ENCODE measurements around the gene MAP1A. TPM values are rescaled to one million over a fixed set of nuclear protein-coding genes. Genes with fewer than 3 reads are reported as not detected.

The MAP1A gene
- total and polyA plus RNA-seq, 2 of the 13 experiments (the other 11 are each of a cell fraction or from before 2014, with no cell fraction given): 0.01 to 0.07 TPM

DNA sequence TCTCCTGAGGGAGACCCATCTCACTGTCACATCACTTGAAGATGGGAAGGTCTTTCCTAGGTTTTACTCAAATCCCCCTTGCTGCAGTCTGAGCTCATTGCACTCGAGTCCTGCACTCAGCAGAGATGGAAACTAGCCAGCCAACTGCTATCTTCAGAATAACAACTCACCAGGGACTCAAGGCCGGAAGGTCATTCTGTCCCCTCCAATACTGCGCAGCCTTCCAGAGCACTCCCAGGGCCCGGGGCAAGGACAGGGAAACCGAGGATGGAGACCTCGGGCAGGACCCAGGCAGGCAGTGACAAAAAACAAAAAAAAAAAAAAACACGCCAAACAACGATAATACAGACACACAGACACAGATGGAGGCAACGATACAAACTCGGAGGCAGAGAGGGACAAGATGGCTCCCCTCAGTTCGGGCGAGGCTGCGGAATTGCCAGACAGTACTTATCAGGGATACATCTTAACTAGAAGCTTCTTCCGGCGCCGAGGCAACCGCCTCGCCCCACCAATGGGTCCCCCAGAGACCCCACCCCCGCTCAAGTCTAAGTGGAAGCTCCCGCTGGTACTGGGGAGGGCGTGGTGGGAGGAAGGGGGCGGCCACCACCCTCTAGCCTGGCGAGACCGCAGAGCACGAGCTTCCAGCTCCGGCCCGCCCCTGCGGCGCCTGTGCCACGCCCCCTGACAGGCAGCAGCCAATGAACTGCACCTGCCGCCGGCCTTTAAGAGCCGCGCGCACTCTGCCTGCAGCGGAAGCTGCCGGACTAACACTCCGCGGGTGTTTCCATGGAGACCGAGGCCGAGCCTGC, 7.0 kb upstream of the MAP1A start (continued):
- TF ChIP-seq, protein P1, sequence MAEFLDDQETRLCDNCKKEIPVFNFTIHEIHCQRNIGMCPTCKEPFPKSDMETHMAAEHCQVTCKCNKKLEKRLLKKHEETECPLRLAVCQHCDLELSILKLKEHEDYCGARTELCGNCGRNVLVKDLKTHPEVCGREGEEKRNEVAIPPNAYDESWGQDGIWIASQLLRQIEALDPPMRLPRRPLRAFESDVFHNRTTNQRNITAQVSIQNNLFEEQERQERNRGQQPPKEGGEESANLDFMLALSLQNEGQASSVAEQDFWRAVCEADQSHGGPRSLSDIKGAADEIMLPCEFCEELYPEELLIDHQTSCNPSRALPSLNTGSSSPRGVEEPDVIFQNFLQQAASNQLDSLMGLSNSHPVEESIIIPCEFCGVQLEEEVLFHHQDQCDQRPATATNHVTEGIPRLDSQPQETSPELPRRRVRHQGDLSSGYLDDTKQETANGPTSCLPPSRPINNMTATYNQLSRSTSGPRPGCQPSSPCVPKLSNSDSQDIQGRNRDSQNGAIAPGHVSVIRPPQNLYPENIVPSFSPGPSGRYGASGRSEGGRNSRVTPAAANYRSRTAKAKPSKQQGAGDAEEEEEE (CRISPR knock-in tag; IDR thresholded peaks at IDR 0.05; ENCODE audit: borderline replicate concordance): no peak
- no peak for TF ChIP-seq NAIF1 (CRISPR knock-in tag; IDR thresholded peaks at IDR 0.05; ENCODE audit: borderline replicate concordance)
- TF ChIP-seq E2F5 (CRISPR knock-in tag; conservative IDR thresholded peaks at IDR 0.05): peak; percentile 59; the same call in 1 of the 2 replicates
- TF ChIP-seq ZNF772 (CRISPR knock-in tag; IDR thresholded peaks at IDR 0.05): no peak
- TF ChIP-seq PRPF4 (IDR thresholded peaks at IDR 0.05; ENCODE audit: low read depth, low read length, poor library complexity, severe bottlenecking): no peak
- TF ChIP-seq RELA (CRISPR knock-in tag; IDR thresholded peaks at IDR 0.05): no peak
- TF ChIP-seq ZNF766 (CRISPR knock-in tag; IDR thresholded peaks at IDR 0.05; ENCODE audit: borderline replicate concordance): no peak
- TF ChIP-seq RCOR2 (CRISPR knock-in tag; IDR thresholded peaks at IDR 0.05): no peak
- TF ChIP-seq RFXANK (CRISPR knock-in tag; IDR thresholded peaks at IDR 0.05): no peak
- TF ChIP-seq PAF1 (CRISPR knock-in tag; IDR thresholded peaks at IDR 0.05): no peak
- no peak for TF ChIP-seq PRDM15 (CRISPR knock-in tag; IDR thresholded peaks at IDR 0.05)
- TF ChIP-seq CREB1 (IDR thresholded peaks at IDR 0.05): 0 out of 2 replicates have a peak, but pooled peaks have one; percentile 8
- no peak for TF ChIP-seq CREB1 (CRISPR knock-in tag; IDR thresholded peaks at IDR 0.05)
- TF ChIP-seq ZNF234 (CRISPR knock-in tag; conservative IDR thresholded peaks at IDR 0.05): no peak
- TF ChIP-seq, protein P2, sequence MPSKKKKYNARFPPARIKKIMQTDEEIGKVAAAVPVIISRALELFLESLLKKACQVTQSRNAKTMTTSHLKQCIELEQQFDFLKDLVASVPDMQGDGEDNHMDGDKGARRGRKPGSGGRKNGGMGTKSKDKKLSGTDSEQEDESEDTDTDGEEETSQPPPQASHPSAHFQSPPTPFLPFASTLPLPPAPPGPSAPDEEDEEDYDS (CRISPR knock-in tag; IDR thresholded peaks at IDR 0.05): peak; percentile 87
- no peak for TF ChIP-seq NBN (conservative IDR thresholded peaks at IDR 0.05)
- no peak for TF ChIP-seq DNMT1 (CRISPR knock-in tag; IDR thresholded peaks at IDR 0.05)
- peak; percentile 61; the same call in 1 of the 2 replicates for TF ChIP-seq PITX1 (CRISPR knock-in tag; IDR thresholded peaks at IDR 0.05)
- TF ChIP-seq, protein P3, sequence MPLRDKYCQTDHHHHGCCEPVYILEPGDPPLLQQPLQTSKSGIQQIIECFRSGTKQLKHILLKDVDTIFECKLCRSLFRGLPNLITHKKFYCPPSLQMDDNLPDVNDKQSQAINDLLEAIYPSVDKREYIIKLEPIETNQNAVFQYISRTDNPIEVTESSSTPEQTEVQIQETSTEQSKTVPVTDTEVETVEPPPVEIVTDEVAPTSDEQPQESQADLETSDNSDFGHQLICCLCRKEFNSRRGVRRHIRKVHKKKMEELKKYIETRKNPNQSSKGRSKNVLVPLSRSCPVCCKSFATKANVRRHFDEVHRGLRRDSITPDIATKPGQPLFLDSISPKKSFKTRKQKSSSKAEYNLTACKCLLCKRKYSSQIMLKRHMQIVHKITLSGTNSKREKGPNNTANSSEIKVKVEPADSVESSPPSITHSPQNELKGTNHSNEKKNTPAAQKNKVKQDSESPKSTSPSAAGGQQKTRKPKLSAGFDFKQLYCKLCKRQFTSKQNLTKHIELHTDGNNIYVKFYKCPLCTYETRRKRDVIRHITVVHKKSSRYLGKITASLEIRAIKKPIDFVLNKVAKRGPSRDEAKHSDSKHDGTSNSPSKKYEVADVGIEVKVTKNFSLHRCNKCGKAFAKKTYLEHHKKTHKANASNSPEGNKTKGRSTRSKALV (CRISPR knock-in tag; IDR thresholded peaks at IDR 0.05): no peak
- no peak for TF ChIP-seq CREB3 (CRISPR knock-in tag; IDR thresholded peaks at IDR 0.05)
- no peak for TF ChIP-seq ZNF83 (CRISPR knock-in tag; IDR thresholded peaks at IDR 0.05; ENCODE audit: borderline replicate concordance)

Data from HepG2 (cell line).